Uterus (tissue), 2 donors: ENCODE measurements around the gene C11orf21.

Experiments used
- POLR2A ChIP-seq, 2 donors: fragments of 450-650 bp; IDR thresholded peaks; one replicate each; pipeline ENCODE4 v1.6.1; 2016; ENCODE audit warnings: antibody characterized with exemption in 2 of 2, mild to moderate bottlenecking in 1 of 2, moderate library complexity in 1 of 2
- TF ChIP-seq, protein P1 (sequence below), 4 experiments: fragments of 200-600 bp in 2 of 4; fragments of 450-650 bp in 2 of 4; sonication (generic) in 2 of 4; IDR thresholded peaks; one replicate each; pipeline ENCODE4 v1.5.1; 2016 to 2019; ENCODE audit warnings: antibody characterized with exemption in 4 of 4, mild to moderate bottlenecking in 2 of 4, moderate library complexity in 1 of 4

DNA sequence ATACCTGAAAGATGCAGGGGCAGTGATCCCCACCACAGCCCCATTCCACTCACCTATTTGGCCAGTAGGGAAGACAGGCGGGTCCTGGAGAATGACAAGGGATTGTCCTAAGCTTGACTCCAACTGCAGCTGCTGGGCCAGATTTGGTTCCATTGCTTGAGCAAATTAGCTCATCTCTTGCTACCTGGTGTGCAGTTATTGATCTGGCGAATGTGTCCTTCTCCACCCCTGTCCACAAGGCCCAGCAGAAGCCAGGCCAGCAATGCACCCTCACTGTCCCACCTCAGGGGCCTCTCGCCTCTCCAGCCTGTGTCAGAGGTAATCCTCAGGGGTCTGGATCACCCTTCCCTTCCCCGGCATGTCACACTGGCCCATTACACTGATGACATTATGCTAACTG, 23.4 kb upstream of the C11orf21 start:
- TF ChIP-seq, protein P1, sequence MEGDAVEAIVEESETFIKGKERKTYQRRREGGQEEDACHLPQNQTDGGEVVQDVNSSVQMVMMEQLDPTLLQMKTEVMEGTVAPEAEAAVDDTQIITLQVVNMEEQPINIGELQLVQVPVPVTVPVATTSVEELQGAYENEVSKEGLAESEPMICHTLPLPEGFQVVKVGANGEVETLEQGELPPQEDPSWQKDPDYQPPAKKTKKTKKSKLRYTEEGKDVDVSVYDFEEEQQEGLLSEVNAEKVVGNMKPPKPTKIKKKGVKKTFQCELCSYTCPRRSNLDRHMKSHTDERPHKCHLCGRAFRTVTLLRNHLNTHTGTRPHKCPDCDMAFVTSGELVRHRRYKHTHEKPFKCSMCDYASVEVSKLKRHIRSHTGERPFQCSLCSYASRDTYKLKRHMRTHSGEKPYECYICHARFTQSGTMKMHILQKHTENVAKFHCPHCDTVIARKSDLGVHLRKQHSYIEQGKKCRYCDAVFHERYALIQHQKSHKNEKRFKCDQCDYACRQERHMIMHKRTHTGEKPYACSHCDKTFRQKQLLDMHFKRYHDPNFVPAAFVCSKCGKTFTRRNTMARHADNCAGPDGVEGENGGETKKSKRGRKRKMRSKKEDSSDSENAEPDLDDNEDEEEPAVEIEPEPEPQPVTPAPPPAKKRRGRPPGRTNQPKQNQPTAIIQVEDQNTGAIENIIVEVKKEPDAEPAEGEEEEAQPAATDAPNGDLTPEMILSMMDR (IDR thresholded peaks at IDR 0.05): no peak
- no peak for TF ChIP-seq POLR2A (IDR thresholded peaks at IDR 0.05)
